ENCODE data around the gene AOC2. TPM values are rescaled to one million over a fixed set of nuclear protein-coding genes. Genes with fewer than 3 reads are reported as not detected.

Gene AOC2
- total and polyA plus RNA-seq, 2 of the 13 experiments (the other 11 are each of a cell fraction or from before 2014, with no cell fraction given), result 1.2 to 3.3 TPM

DNA sequence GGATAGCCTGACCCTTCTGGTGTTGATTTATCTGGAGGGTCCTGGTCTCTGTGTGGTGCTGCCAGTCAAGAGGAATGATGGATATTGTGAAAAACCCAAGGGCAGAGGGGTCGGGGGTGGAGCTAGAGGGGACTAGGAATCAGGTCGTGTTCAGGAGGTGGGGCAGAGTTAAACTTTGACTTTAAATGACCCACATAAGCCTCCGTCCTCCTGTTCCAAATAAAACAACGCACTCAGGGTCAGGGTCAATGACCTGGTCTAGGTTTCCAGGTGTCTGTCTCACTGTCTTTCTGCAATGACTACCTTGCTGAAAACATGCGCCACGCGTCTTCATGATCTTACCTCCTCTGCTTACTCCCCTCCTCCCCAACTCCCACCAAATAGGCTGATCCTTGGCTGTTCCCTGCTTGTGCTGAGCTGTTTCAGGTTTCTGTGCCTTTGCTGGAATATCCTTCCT is 21.3 kb downstream of the AOC2 start (continued):
- TF ChIP-seq ZFP37 (CRISPR knock-in tag; IDR thresholded peaks at IDR 0.05; ENCODE audit: borderline replicate concordance) (no peak), ATF6 (CRISPR knock-in tag; conservative IDR thresholded peaks at IDR 0.05) (no peak), MAZ (IDR thresholded peaks at IDR 0.05; ENCODE audit: borderline replicate concordance, low read depth, low read length) (0 out of 2 replicates have a peak, but pooled peaks have one; percentile 51), MAZ (CRISPR knock-in tag; IDR thresholded peaks at IDR 0.05; ENCODE audit: low read depth) (no peak), ZNF260 (CRISPR knock-in tag; IDR thresholded peaks at IDR 0.05; ENCODE audit: borderline replicate concordance, low read depth) (no peak), U2AF1 (optimal IDR thresholded peaks at IDR 0.05; ENCODE audit: low read depth, low read length) (no peak), HNRNPH1 (optimal IDR thresholded peaks at IDR 0.05; ENCODE audit: low read depth, low read length) (no peak), MLLT10 (CRISPR knock-in tag; IDR thresholded peaks at IDR 0.05) (no peak), ZNF331 (CRISPR knock-in tag; IDR thresholded peaks at IDR 0.05) (peak; percentile 53; the same call in 1 of the 2 replicates), YY1 (IDR thresholded peaks at IDR 0.05; ENCODE audit: insufficient read depth, insufficient replicate concordance, low read depth, low read length) (no peak), ZNF543 (CRISPR knock-in tag; IDR thresholded peaks at IDR 0.05) (no peak)
- TF ChIP-seq, protein P1, sequence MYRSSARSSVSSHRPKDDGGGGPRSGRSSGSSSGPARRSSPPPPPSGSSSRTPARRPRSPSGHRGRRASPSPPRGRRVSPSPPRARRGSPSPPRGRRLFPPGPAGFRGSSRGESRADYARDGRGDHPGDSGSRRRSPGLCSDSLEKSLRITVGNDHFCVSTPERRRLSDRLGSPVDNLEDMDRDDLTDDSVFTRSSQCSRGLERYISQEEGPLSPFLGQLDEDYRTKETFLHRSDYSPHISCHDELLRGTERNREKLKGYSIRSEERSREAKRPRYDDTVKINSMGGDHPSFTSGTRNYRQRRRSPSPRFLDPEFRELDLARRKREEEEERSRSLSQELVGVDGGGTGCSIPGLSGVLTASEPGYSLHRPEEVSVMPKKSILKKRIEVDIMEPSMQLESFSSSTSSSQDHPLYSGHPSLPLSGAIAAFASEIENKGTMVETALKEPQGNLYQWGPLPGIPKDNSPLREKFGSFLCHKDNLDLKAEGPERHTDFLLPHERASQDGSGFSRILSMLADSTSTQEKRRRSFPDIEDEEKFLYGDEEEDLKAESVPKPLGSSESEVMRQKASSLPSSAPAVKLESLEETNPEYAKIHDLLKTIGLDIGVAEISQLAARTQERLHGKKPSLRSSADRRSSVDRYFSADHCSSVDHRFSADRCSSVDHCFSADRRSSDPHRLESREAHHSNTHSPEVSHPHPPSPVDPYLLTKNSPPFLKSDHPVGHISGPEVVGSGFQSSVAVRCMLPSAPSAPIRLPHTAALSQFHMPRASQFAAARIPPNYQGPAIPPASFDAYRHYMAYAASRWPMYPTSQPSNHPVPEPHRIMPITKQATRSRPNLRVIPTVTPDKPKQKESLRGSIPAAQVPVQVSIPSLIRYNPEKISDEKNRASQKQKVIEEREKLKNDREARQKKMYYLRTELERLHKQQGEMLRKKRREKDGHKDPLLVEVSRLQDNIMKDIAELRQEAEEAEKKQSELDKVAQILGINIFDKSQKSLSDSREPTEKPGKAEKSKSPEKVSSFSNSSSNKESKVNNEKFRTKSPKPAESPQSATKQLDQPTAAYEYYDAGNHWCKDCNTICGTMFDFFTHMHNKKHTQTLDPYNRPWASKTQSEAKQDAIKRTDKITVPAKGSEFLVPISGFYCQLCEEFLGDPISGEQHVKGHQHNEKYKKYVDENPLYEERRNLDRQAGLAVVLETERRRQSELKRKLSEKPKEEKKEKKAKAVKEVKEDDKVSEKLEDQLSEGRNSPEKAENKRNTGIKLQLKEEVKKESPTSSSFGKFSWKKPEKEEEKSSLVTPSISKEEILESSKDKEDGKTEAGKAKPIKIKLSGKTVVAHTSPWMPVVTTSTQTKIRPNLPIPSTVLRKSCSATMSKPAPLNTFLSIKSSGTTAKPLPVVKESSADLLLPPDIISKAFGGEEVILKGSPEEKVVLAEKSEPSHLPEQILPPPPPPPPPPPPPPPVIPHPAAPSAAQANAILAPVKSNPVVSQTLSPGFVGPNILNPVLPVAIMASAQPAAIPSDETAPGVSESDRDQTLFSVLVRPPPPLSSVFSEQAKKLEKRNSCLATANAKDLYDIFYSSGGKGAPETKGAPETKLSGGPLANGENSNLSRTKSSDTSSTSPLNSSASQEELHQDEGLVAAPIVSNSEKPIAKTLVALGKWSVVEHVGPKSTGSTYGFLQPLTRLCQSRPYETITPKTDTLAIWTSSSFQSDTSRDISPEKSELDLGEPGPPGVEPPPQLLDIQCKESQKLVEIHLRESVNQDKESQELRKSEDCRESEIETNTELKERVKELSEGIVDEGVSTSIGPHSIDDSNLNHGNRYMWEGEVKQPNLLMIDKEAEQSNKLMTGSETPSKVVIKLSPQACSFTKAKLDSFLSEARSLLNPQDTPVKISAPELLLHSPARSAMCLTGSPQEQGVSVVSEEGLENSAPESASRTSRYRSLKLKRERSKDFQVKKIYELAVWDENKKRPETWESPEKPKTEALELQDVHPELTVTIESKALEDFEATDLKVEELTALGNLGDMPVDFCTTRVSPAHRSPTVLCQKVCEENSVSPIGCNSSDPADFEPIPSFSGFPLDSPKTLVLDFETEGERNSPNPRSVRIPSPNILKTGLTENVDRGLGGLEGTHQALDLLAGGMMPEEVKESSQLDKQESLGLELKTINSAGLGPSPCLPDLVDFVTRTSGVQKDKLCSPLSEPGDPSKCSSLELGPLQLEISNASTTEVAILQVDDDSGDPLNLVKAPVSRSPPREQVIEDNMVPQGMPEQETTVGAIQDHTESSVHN (CRISPR knock-in tag; IDR thresholded peaks at IDR 0.05), result no peak
- TF ChIP-seq, protein P2, sequence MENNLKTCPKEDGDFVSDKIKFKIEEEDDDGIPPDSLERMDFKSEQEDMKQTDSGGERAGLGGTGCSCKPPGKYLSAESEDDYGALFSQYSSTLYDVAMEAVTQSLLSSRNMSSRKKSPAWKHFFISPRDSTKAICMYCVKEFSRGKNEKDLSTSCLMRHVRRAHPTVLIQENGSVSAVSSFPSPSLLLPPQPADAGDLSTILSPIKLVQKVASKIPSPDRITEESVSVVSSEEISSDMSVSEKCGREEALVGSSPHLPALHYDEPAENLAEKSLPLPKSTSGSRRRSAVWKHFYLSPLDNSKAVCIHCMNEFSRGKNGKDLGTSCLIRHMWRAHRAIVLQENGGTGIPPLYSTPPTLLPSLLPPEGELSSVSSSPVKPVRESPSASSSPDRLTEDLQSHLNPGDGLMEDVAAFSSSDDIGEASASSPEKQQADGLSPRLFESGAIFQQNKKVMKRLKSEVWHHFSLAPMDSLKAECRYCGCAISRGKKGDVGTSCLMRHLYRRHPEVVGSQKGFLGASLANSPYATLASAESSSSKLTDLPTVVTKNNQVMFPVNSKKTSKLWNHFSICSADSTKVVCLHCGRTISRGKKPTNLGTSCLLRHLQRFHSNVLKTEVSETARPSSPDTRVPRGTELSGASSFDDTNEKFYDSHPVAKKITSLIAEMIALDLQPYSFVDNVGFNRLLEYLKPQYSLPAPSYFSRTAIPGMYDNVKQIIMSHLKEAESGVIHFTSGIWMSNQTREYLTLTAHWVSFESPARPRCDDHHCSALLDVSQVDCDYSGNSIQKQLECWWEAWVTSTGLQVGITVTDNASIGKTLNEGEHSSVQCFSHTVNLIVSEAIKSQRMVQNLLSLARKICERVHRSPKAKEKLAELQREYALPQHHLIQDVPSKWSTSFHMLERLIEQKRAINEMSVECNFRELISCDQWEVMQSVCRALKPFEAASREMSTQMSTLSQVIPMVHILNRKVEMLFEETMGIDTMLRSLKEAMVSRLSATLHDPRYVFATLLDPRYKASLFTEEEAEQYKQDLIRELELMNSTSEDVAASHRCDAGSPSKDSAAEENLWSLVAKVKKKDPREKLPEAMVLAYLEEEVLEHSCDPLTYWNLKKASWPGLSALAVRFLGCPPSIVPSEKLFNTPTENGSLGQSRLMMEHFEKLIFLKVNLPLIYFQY (CRISPR knock-in tag; IDR thresholded peaks at IDR 0.05; ENCODE audit: borderline replicate concordance), result peak; percentile 77; the same call in 1 of the 2 replicates
- TF ChIP-seq, protein P3, sequence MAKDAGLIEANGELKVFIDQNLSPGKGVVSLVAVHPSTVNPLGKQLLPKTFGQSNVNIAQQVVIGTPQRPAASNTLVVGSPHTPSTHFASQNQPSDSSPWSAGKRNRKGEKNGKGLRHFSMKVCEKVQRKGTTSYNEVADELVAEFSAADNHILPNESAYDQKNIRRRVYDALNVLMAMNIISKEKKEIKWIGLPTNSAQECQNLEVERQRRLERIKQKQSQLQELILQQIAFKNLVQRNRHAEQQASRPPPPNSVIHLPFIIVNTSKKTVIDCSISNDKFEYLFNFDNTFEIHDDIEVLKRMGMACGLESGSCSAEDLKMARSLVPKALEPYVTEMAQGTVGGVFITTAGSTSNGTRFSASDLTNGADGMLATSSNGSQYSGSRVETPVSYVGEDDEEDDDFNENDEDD (CRISPR knock-in tag; IDR thresholded peaks at IDR 0.05; ENCODE audit: borderline replicate concordance), result 0 out of 2 replicates have a peak, but pooled peaks have one; percentile 35

Data from HepG2 (cell line).